ENCODE data around the gene TNFRSF19. TPM values are rescaled to one million over a fixed set of nuclear protein-coding genes. Genes with fewer than 3 reads are reported as not detected.
A peak's percentile ranks its signal among the peaks of the same experiment; 100 is the strongest.

TNFRSF19 gene
- polyA plus RNA-seq, 5 donors, result 64.8 to 106 (median 87.2) TPM

GRCh38 chr13:23680845-23681669, 110.8 kb downstream of the TNFRSF19 start:
- no peak for DNase-seq

- no peak for DNase-seq
These were observed 112.9 kb downstream of the TNFRSF19 start for GRCh38 chr13:23683084-23683483.

GRCh38 chr13:23684647-23685046, 114.4 kb downstream of the TNFRSF19 start:
- DNase-seq, result no peak

GRCh38 chr13:23685416-23685815, 115.2 kb downstream of the TNFRSF19 start:
- DNase-seq, result no peak

GRCh38 chr13:23686948-23687347, 116.7 kb downstream of the TNFRSF19 start:
- no peak for DNase-seq

- DNase-seq, result no peak
These were observed 117.4 kb downstream of the TNFRSF19 start for GRCh38 chr13:23687614-23688013.

- no peak for DNase-seq
These were observed 118.1 kb downstream of the TNFRSF19 start for GRCh38 chr13:23688336-23688735.

- DNase-seq, result no peak
These were observed 120.5 kb downstream of the TNFRSF19 start for GRCh38 chr13:23690668-23691067.

GRCh38 chr13:23692816-23693215, 122.6 kb downstream of the TNFRSF19 start:
- no peak for DNase-seq

GRCh38 chr13:23695196-23695595, 125.0 kb downstream of the TNFRSF19 start:
- no peak for DNase-seq

GRCh38 chr13:23695711-23696464, 125.7 kb downstream of the TNFRSF19 start:
- DNase-seq, result no peak

GRCh38 chr13:23696610-23697009, 126.4 kb downstream of the TNFRSF19 start:
- no peak for DNase-seq

- DNase-seq, result no peak
These were observed 127.6 kb downstream of the TNFRSF19 start for GRCh38 chr13:23697772-23698313.

GRCh38 chr13:23699271-23699670, 129.1 kb downstream of the TNFRSF19 start:
- no peak for DNase-seq

- DNase-seq, result no peak
These were observed 131.0 kb downstream of the TNFRSF19 start for GRCh38 chr13:23701186-23701585.

GRCh38 chr13:23701636-23702035, 131.4 kb downstream of the TNFRSF19 start:
- no peak for DNase-seq

- DNase-seq, result peak; percentile 52 to 62
These were observed 133.1 kb downstream of the TNFRSF19 start for GRCh38 chr13:23703246-23703860.

GRCh38 chr13:23705583-23705982, 135.4 kb downstream of the TNFRSF19 start:
- peak; percentile 86 to 88 for DNase-seq

GRCh38 chr13:23707674-23708073, 137.5 kb downstream of the TNFRSF19 start:
- no peak for DNase-seq

- DNase-seq, result no peak
These were observed 139.3 kb downstream of the TNFRSF19 start for GRCh38 chr13:23709536-23709935.

GRCh38 chr13:23710366-23710765, 140.2 kb downstream of the TNFRSF19 start:
- DNase-seq, result no peak

- no peak for DNase-seq
These were observed 141.1 kb downstream of the TNFRSF19 start for GRCh38 chr13:23711355-23711754.
